ENCODE data around the gene FSCN2.

The FSCN2 gene

GRCh38 chr17:81550285-81550684 lies 22.1 kb downstream of the FSCN2 start:
- no peak for DNase-seq (ENCODE audit: low read depth)
- no peak overlapping the region for H3K4me3 ChIP-seq (replicated peaks; ENCODE audit: low read depth, low read length)
- no peak for TF ChIP-seq CTCF (IDR thresholded peaks at IDR 0.05; ENCODE audit: low read length, missing control alignments)

GRCh38 chr17:81550830-81551457 lies 22.8 kb downstream of the FSCN2 start:
- peak overlapping the region; percentile 86 for H3K4me3 ChIP-seq (replicated peaks; ENCODE audit: low read depth, low read length)
- DNase-seq (ENCODE audit: low read depth) = no peak
- no peak for TF ChIP-seq CTCF (IDR thresholded peaks at IDR 0.05; ENCODE audit: low read length, missing control alignments)

DNA sequence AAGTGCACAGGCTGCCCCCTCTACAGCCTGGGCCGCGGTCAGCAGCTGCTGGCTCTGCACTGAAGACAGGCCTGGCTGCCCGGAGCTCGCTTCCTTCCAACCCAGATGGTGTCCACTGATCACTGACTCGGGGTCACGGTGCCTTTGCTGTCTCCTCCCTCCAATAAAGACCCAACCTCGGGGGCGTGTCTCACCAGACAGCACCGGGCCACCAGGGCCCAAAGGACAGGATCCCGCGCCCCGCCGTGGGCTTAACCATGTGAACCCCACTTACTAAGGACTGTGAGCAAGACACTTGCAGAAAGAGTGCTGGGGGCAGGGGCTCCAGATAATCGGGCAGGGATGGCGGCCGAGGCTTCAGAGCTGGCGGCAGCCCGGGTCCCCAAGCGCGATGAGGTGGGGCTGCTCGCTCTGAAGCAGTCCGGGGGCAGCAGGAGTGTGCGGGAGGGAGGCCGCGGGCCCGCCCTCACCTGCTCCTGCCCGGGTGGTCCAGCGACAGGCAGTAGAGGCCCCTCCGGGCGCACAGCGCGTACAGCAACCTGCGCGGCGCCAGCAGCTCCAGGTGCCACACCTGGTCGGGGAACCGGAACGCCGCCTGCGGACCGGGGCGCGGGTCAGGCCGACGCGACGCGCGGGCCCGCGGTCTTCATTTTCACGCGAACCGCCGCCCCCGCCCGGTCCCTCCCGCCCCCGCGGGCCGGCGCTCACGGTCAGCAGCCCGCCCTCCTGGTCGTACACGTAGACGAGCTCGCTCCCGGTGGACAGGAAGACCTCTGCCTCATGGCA lies 23.5 kb downstream of the FSCN2 start:
- no peak for DNase-seq (ENCODE audit: low read depth)
- H3K4me3 ChIP-seq (replicated peaks; ENCODE audit: low read depth, low read length) = peak overlapping the region; percentile 86
- no peak for TF ChIP-seq CTCF (IDR thresholded peaks at IDR 0.05; ENCODE audit: low read length, missing control alignments)

DNA sequence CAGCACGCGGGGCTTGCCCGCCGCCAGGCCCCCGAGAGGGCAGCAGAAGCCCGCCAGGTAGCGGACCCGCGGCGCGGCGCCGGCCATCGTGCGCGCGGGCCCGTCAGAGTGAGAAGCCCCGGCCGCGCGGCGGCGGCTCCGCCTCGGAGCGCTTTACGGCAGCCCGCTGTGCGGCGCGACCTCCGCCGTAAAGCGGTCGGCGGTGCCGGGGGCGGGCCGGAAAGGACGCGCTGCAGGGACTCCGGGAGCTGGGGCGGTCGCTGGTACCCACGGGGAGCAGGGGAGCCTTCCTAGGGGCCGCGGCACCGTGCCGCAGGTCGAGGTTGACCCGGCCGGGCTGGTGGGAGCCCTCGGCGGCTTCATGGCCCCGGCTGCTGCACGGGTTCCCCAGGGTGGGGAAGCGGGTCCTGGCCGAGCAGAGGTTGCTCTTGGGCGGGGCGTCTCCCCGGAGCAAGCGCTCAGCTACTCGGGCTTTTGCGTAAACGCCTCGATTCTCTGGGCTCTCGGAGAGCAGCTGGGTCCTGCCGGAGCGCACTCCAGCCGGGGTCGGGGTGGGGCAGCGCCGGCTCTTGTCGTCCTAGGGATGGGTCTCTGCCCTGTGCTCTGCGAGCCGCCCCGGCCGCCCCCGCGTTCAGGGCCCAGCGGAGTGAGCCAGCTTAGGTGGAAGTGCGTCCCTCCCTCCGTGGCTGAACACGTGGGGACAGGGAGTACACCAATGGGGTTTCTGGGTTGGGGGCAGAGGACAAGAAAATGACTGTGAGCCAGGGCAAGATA lies 24.3 kb downstream of the FSCN2 start, which contains the start of gene FAAP100:
TSS of gene FAAP100 (minus strand) at position 110 of the 774 bp plus-strand sequence. CDS start at position 87, 23 bp downstream.
- peak; percentile 78 for DNase-seq (ENCODE audit: low read depth)
- H3K4me3 ChIP-seq (replicated peaks; ENCODE audit: low read depth, low read length) = peak within 1 kb of the TSS; percentile 86
- TF ChIP-seq CTCF (IDR thresholded peaks at IDR 0.05; ENCODE audit: low read length, missing control alignments) = no peak

- peak; percentile 75 for DNase-seq (ENCODE audit: low read depth)
- no peak for TF ChIP-seq CTCF (IDR thresholded peaks at IDR 0.05; ENCODE audit: low read length, missing control alignments)
- peak overlapping the region; percentile 86 for H3K4me3 ChIP-seq (replicated peaks; ENCODE audit: low read depth, low read length)
These were observed 24.9 kb downstream of the FSCN2 start for GRCh38 chr17:81553018-81553615.

- peak overlapping the region; percentile 86 for H3K4me3 ChIP-seq (replicated peaks; ENCODE audit: low read depth, low read length)
- TF ChIP-seq CTCF (IDR thresholded peaks at IDR 0.05; ENCODE audit: low read length, missing control alignments) = no peak
- DNase-seq (ENCODE audit: low read depth) = peak; percentile 96
These were observed 25.5 kb downstream of the FSCN2 start for GRCh38 chr17:81553616-81554181.

Measured in fibroblast of pulmonary artery (primary cell).